ENCODE measurements around the gene IL22RA1.

Gene IL22RA1

GRCh38 chr1:24109686-24110475 lies 33.1 kb downstream of the IL22RA1 start:
- no peak for TF ChIP-seq CTCF (IDR thresholded peaks at IDR 0.05; ENCODE audit: insufficient read depth, missing control alignments)
- no peak for DNase-seq (ENCODE audit: insufficient read length, low spot score)
- no peak for FAIRE-seq

DNA sequence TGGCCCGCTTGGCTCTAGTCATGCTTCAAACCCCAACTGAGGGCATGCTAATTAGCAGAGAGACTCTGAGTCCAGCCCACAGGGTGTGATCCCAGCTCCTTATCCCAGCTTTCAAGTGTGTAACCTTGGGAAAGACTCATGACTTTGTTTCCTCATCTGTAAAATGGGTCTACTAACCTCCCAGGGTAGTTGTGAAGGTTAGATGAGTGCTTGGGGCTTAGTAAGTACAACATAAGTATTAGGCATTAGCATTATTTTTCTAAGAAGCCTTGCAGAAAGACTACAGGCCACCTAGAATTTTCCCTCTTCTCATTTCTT lies 33.8 kb downstream of the IL22RA1 start:
- no peak for FAIRE-seq
- TF ChIP-seq CTCF (IDR thresholded peaks at IDR 0.05; ENCODE audit: insufficient read depth, missing control alignments): no peak
- no peak for DNase-seq (ENCODE audit: insufficient read length, low spot score)

DNA sequence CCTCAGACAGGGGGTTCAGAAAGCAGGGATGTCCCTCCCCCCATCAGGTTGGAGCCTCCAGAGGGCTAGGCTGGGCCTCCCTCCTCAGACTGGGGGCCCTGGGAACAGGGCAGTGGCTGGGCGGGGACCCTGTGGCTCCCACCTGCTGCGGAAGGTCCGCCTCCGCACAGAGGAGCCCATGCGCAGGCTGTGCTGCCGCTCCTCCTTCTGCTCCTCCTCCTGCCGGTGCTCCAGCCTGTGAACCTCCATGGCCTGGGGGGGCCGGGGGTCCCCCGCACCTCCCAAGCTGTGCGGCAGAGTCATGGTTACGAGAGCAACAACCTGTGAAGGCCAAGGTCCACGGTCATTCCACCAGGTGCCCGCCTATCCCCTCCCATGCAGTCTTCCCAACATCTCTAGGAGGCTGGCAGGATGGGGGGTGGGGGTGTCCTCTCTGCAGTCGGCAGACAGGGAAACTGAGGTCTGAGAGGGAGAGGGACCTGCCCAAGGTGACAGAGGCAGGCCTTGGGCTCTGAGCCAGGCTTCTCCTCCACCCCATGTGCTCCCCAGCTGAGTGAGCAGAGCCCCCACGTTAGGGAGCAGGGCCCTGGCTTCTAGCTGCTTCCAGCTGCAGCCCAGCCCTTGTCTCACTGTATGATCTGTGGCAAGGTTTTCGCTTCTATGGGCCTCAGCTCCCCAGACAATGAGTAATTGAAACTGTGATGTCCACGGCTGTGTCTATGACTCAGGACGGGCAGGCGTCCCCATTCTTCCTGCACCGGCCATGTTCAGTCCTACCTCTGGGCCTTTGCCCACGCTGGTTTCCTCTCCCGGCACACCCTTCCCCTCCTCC lies 34.4 kb downstream of the IL22RA1 start:
- FAIRE-seq (no peak), DNase-seq (ENCODE audit: insufficient read length, low spot score) (no peak)
- TF ChIP-seq CTCF (IDR thresholded peaks at IDR 0.05; ENCODE audit: insufficient read depth, missing control alignments): no peak

- TF ChIP-seq CTCF (IDR thresholded peaks at IDR 0.05; ENCODE audit: insufficient read depth, missing control alignments): no peak
- FAIRE-seq: no peak
- no peak for DNase-seq (ENCODE audit: insufficient read length, low spot score)
These were observed 35.3 kb downstream of the IL22RA1 start for GRCh38 chr1:24107462-24108138.

DNA sequence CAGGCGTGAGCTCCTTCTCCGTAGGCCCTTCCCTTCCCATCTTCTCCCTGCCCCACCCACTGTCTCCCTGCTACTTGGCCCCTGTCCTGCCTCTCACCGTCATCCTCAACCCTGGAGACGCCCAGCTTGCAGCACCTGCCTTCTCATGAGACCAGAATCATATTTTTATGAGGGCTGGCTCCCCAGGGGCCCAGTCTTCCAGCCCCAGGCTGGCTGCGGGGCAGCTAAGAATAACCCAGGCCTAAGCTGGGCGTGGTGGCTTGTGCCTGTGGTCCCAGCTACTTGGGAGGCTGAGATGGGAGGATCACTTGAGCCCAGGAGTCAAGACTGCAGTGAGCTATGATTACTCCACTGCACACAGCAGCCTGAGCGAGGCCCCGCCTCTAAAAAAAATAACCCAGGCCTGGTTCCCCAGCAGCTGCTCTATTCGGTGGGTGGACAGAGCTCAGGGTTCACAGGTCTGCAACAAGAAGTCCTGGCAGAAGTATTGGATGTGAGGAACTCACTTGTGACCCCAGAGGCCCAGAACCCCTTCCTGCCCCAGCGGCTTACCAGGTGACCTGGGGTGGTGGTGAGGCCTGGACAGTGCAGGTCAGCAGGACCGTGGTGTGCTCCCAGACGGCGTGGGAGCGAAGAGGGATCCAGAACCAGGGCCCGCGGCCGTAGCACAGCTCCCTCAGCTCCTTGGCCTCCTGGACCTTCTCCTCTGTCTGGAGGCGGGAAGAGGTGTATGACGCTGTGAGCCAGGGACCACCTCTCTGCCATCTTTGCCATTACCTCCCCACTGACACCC lies 37.4 kb downstream of the IL22RA1 start:
- DNase-seq (ENCODE audit: insufficient read length, low spot score) (no peak), FAIRE-seq (no peak)
- TF ChIP-seq CTCF (IDR thresholded peaks at IDR 0.05; ENCODE audit: insufficient read depth, missing control alignments): no peak

GRCh38 chr1:24104854-24105253 lies 38.1 kb downstream of the IL22RA1 start:
- FAIRE-seq (no peak), DNase-seq (ENCODE audit: insufficient read length, low spot score) (no peak)
- no peak for TF ChIP-seq CTCF (IDR thresholded peaks at IDR 0.05; ENCODE audit: insufficient read depth, missing control alignments)

Data from D721Med (cell line).